ENCODE data around the gene GALNT10. TPM values are rescaled to one million over a fixed set of nuclear protein-coding genes. Genes with fewer than 3 reads are reported as not detected.

Gene GALNT10
- total RNA-seq, 2 donors from 2014 or later: 21.7 to 27.1 TPM

DNA sequence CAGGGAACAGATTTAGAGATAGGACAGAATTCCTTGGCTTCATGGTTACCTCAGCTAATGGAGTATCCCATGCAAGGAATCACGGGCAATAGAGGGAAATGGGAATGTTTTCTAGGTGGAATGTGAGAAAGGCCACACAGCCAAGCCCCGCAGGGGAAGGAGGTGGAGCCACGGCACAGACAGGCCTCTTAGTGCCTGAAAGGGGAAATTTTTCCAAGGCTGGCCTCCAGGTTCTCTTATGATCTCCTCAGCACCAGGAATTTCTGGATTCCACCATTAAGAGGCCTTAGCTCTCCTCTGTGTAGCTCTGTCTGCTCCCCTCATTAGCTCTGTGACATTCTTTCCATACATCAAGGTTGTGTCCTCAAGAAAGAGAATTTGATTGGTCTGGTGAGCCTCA is 124.7 kb downstream of the GALNT10 start:
- H3K4me3 ChIP-seq: no peak overlapping the region
- intact Hi-C loops (cut with DNase I): no loop called here
- no peak for DNase-seq (ENCODE audit: low spot score)
- no peaks in the 10 kb centered on the region for H3K9me3 ChIP-seq
- H3K27me3 ChIP-seq (replicated peaks; ENCODE audit: insufficient read depth): no peaks in the 10 kb centered on the region
- H3K36me3 ChIP-seq: no peaks in the 10 kb centered on the region
- no peak overlapping the region for H3K27ac ChIP-seq
- WGBS: 79% methylated on average over 3 of the region's 3 CpGs
- no peaks in the 10 kb centered on the region for H3K4me1 ChIP-seq (replicated peaks)
- TF ChIP-seq, protein P1, sequence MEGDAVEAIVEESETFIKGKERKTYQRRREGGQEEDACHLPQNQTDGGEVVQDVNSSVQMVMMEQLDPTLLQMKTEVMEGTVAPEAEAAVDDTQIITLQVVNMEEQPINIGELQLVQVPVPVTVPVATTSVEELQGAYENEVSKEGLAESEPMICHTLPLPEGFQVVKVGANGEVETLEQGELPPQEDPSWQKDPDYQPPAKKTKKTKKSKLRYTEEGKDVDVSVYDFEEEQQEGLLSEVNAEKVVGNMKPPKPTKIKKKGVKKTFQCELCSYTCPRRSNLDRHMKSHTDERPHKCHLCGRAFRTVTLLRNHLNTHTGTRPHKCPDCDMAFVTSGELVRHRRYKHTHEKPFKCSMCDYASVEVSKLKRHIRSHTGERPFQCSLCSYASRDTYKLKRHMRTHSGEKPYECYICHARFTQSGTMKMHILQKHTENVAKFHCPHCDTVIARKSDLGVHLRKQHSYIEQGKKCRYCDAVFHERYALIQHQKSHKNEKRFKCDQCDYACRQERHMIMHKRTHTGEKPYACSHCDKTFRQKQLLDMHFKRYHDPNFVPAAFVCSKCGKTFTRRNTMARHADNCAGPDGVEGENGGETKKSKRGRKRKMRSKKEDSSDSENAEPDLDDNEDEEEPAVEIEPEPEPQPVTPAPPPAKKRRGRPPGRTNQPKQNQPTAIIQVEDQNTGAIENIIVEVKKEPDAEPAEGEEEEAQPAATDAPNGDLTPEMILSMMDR (IDR thresholded peaks at IDR 0.05): no peak
- TF ChIP-seq POLR2A (IDR thresholded peaks at IDR 0.05) (no peak), POLR2AphosphoS5 (IDR thresholded peaks at IDR 0.05) (no peak)

DNA sequence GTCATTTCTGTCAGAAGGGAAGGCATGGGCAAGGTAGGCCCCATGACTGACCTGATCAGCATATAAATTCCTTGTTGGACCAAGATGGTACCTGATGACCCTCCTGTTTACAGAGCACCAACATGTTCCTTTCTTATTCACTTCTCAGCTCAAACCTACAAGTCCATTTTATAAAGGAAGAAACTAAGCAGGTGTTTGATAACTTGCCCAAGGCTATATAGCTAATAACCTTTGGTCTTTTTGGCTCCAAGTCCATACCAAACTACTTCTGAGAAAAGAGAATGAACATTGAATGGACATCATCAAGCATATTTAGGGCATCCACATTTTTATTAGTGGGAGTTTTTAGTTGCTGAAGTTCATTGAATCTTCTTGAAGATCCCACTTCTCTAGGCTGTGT is 125.2 kb downstream of the GALNT10 start:
- TF ChIP-seq POLR2A (IDR thresholded peaks at IDR 0.05): no peak
- TF ChIP-seq, protein P1 (IDR thresholded peaks at IDR 0.05): no peak
- TF ChIP-seq POLR2AphosphoS5 (IDR thresholded peaks at IDR 0.05): no peak
- DNase-seq (ENCODE audit: low spot score): no peak
- Histone ChIP-seq H3K4me3 (no peak overlapping the region), H3K9me3 (no peaks in the 10 kb centered on the region), H3K27me3 (replicated peaks; ENCODE audit: insufficient read depth) (no peaks in the 10 kb centered on the region), H3K4me1 (replicated peaks) (no peaks in the 10 kb centered on the region), H3K27ac (no peak overlapping the region), H3K36me3 (no peaks in the 10 kb centered on the region)
- intact Hi-C loops (cut with DNase I): no loop called here

DNA sequence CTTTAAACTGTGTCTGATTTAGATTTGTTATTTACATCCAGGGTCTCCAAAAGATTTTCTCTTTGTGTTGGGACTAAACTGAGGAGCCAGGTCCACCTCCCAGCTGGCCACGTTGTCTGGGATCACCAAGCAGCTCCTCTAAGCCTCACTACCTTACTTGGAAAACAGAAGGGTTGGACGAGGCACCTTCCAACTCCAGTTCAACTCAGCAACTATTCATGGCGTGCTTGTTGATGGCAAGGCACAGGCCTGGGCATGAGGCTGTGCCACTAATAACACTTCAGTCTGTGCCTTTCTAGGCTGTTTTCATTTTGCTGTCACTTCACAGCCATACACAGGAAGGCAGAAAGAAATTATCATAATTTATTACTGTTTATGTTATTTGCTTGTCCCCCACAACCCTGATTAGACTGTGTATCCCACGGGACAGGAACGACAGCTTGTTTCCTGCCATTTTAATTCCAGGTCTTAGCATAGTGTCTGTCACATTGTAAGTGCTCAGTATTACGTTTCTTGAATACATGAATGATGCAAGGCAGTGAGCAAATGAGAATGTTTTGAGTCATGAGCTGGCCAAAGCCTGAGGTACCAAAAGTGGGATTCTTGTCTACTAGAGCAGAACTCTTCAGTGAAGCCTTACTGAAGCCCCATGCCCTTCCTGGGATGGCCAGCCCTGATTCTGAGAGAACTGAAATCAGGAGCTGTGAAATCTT is 125.8 kb downstream of the GALNT10 start:
- no peaks in the 10 kb centered on the region for H3K27me3 ChIP-seq (replicated peaks; ENCODE audit: insufficient read depth)
- no peak for DNase-seq (ENCODE audit: low spot score)
- TF ChIP-seq, protein P1 (IDR thresholded peaks at IDR 0.05): no peak
- TF ChIP-seq POLR2A (IDR thresholded peaks at IDR 0.05) (no peak), POLR2AphosphoS5 (IDR thresholded peaks at IDR 0.05) (no peak)
- H3K27ac ChIP-seq: no peak overlapping the region
- 64% methylated on average over 6 of the region's 6 CpGs for WGBS
- intact Hi-C loops (cut with DNase I): no loop called here
- no peaks in the 10 kb centered on the region for H3K4me1 ChIP-seq (replicated peaks)
- no peak overlapping the region for H3K4me3 ChIP-seq
- H3K36me3 ChIP-seq: no peaks in the 10 kb centered on the region
- no peaks in the 10 kb centered on the region for H3K9me3 ChIP-seq

DNA sequence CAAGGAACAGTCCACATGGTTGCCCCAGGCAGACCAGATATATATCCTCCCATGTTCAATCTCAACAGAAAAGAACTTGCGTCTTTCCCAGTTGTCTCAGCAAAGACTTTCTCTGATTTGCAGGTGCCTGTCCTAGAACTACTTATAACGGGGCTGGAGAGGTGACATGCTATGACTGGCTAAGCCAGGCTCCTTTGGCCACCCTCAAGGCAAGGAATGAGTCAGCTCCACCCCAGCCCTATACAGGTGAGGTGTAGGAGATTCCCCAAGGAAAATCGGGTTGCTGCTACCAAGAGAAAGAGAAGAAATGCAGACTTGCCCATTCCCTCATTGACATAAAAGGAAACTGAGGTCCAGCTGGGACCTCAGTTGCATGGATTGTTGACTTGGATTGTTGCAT is 127.4 kb downstream of the GALNT10 start:
- no peak for TF ChIP-seq POLR2A (IDR thresholded peaks at IDR 0.05)
- TF ChIP-seq, protein P1 (IDR thresholded peaks at IDR 0.05): no peak
- TF ChIP-seq POLR2AphosphoS5 (IDR thresholded peaks at IDR 0.05): no peak
- Histone ChIP-seq H3K9me3 (no peaks in the 10 kb centered on the region), H3K27me3 (replicated peaks; ENCODE audit: insufficient read depth) (no peaks in the 10 kb centered on the region), H3K27ac (no peak overlapping the region), H3K4me1 (replicated peaks) (no peaks in the 10 kb centered on the region), H3K4me3 (no peak overlapping the region), H3K36me3 (no peaks in the 10 kb centered on the region)
- WGBS: 92% methylated on average over 3 of the region's 3 CpGs
- intact Hi-C loops (cut with DNase I): no loop called here
- DNase-seq (ENCODE audit: low spot score): no peak

DNA sequence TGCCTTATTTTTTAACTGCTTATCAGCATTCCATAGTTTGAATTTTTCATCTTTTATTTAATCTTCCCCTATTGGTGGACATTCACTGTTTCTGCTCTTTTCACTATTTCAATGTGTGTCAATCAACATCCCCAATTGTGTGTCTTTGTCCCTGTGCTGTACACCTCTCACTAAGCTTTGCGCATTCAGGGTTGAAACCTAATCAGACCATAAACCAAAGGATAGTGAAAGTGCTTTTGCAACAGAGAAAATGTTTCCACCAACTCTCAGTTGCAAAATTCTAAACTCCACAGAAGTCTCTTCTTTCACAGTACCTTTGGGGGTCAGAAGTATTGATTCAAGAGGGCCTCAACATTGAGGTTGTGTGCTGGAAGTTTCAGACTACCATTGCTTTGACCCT is 128.2 kb downstream of the GALNT10 start:
- no peak for DNase-seq (ENCODE audit: low spot score)
- no peak overlapping the region for H3K4me3 ChIP-seq
- 96% methylated on average over 1 of the region's 1 CpG for WGBS
- intact Hi-C loops (cut with DNase I): no loop called here
- no peaks in the 10 kb centered on the region for H3K36me3 ChIP-seq
- H3K27me3 ChIP-seq (replicated peaks; ENCODE audit: insufficient read depth): no peaks in the 10 kb centered on the region
- H3K4me1 ChIP-seq (replicated peaks): no peaks in the 10 kb centered on the region
- TF ChIP-seq POLR2A (IDR thresholded peaks at IDR 0.05) (no peak), POLR2AphosphoS5 (IDR thresholded peaks at IDR 0.05) (no peak)
- TF ChIP-seq, protein P1 (IDR thresholded peaks at IDR 0.05): no peak
- no peak overlapping the region for H3K27ac ChIP-seq
- H3K9me3 ChIP-seq: no peaks in the 10 kb centered on the region
